H1 (cell line): ENCODE data around the gene STAU1. TPM values are rescaled to one million over a fixed set of nuclear protein-coding genes. Genes with fewer than 3 reads are reported as not detected.
"Not testable (repeated sequence)": the region's sequence is repeated elsewhere in the genome, so short reads cannot be mapped to it uniquely, and the experiment has no call there.

ENCODE experiments used
- CTCF ChIA-PET: fragments of 300-600 bp; sonication (Branson Sonifier 250); formaldehyde crosslinking; loops from one replicate; lab custom pipeline; 2021; ENCODE audit not compliant: partially characterized antibody; lab: Charles Lee
- POLR2A ChIA-PET: fragments of 300-600 bp; sonication (Branson Sonifier 250); formaldehyde crosslinking; loops from one replicate; lab custom pipeline; 2021; ENCODE audit warnings: inconsistent platforms; ENCODE audit not compliant: partially characterized antibody; lab: Charles Lee
- DNase-seq, 2 experiments: peaks; one replicate each; pipeline versions ENCODE4 v3.0.0 to v3.0.0-alpha.2; 2010 to 2022; ENCODE audit warnings: low spot score in 2 of 2, low read depth in 1 of 2, mixed read lengths in 1 of 2
- FAIRE-seq: peaks from 2 replicates; lab custom pipeline; 2011; peaks lifted over from hg19 to GRCh38; lab: Jason Lieb, UNC
- H2AFZ ChIP-seq: 2 replicates; pipeline ENCODE4 v1.8.1; 2012; ENCODE audit warnings: low read length, inconsistent platforms
- H2AK5ac ChIP-seq: 2 replicates; pipeline ENCODE4 v1.6.1; 2013; ENCODE audit warnings: low read depth, low read length
- H2BK120ac ChIP-seq: replicated peaks from 2 replicates; pipeline ENCODE3; 2013; ENCODE audit warnings: low read depth, low read length, inconsistent platforms
- H2BK12ac ChIP-seq: 2 replicates; pipeline ENCODE4 v1.6.1; 2013; ENCODE audit warnings: low read depth, low read length
- H2BK15ac ChIP-seq: 2 replicates; pipeline ENCODE4 v1.6.1; 2013; ENCODE audit warnings: low read length
- H2BK20ac ChIP-seq: 2 replicates; pipeline ENCODE4 v1.6.1; 2013; ENCODE audit warnings: low read length
- H2BK5ac ChIP-seq: 2 replicates; pipeline ENCODE4 v1.6.1; 2013; ENCODE audit warnings: low read depth, low read length
- H3K14ac ChIP-seq: 2 replicates; pipeline ENCODE4 v1.6.1; 2013; ENCODE audit warnings: inconsistent platforms; ENCODE audit not compliant: insufficient read length
- H3K18ac ChIP-seq: 2 replicates; pipeline ENCODE4 v1.6.1; 2013; ENCODE audit warnings: low read length; ENCODE audit errors: extremely low read depth
- H3K23ac ChIP-seq: 2 replicates; pipeline ENCODE4 v1.6.1; 2013; ENCODE audit warnings: inconsistent platforms; ENCODE audit not compliant: insufficient read length
- H3K23me2 ChIP-seq: 2 replicates; pipeline ENCODE4 v1.6.1; 2013; ENCODE audit warnings: low read depth, low read length
- H3K27ac ChIP-seq: 2 replicates; pipeline ENCODE4 v1.6.1; 2011; ENCODE audit warnings: low read depth, low read length, inconsistent platforms
- H3K27me3 ChIP-seq, 4 experiments: replicated peaks in 1 of 4; 1 replicate in 1 of 4; 2 replicates in 3 of 4; pipeline versions ENCODE4 v1.6.1 to v1.8.1; 2011 to 2013; ENCODE audit warnings: low read length in 3 of 4, mild to moderate bottlenecking in 3 of 4, inconsistent platforms in 2 of 4, mixed read lengths in 2 of 4, moderate library complexity in 1 of 4; ENCODE audit not compliant: control insufficient read depth in 3 of 4, insufficient read depth in 3 of 4; ENCODE audit errors: extremely low read depth in 1 of 4
- H3K36me3 ChIP-seq, 4 experiments: 2 replicates each; pipeline versions ENCODE4 v1.6.1 to v1.8.1; 2011 to 2013; ENCODE audit warnings: mild to moderate bottlenecking in 4 of 4, low read length in 3 of 4, moderate library complexity in 2 of 4, control low read depth in 1 of 4, inconsistent platforms in 1 of 4; ENCODE audit not compliant: insufficient read depth in 4 of 4, control insufficient read depth in 2 of 4
- H3K4ac ChIP-seq: replicated peaks from 2 replicates; pipeline ENCODE3; 2013; ENCODE audit warnings: low read length, low read depth, mixed read lengths, inconsistent platforms; ENCODE audit not compliant: insufficient read length
- H3K4me1 ChIP-seq, 4 experiments: replicated peaks in 1 of 4; 1 replicate in 1 of 4; 2 replicates in 3 of 4; pipeline versions ENCODE4 v1.6.1 to v1.8.1; 2011 to 2013; ENCODE audit warnings: low read length in 3 of 4, inconsistent platforms in 2 of 4, mixed read lengths in 1 of 4; ENCODE audit not compliant: insufficient read depth in 4 of 4, control insufficient read depth in 3 of 4
- H3K4me2 ChIP-seq, 2 experiments: 2 replicates each; pipeline versions ENCODE4 v1.6.1 to v1.8.1; 2011 to 2013; ENCODE audit warnings: low read depth in 2 of 2, low read length in 2 of 2, control low read depth in 1 of 2, inconsistent platforms in 1 of 2, mild to moderate bottlenecking in 1 of 2; ENCODE audit not compliant: insufficient read depth in 1 of 2
- H3K4me3 ChIP-seq, 4 experiments: fragments of 200-600, 300-600 bp in 1 of 4; sonication (generic), shearing (Covaris generic), sonication (Bioruptor Twin) in 1 of 4; 2 replicates each; pipeline versions ENCODE4 v1.5.1 to v1.8.1; 2011 to 2016; ENCODE audit warnings: low read length in 4 of 4, low read depth in 3 of 4, control low read depth in 2 of 4, inconsistent platforms in 2 of 4, mild to moderate bottlenecking in 2 of 4, mixed read lengths in 1 of 4, moderate library complexity in 1 of 4; ENCODE audit not compliant: insufficient read depth in 2 of 4; ENCODE audit errors: extremely low read depth in 1 of 4
- H3K56ac ChIP-seq: replicated peaks from 2 replicates; pipeline ENCODE3; 2013; ENCODE audit warnings: low read depth, mild to moderate bottlenecking, mixed read lengths, low read length, inconsistent platforms; ENCODE audit not compliant: insufficient read length
- H3K79me1 ChIP-seq: 2 replicates; pipeline ENCODE4 v1.6.1; 2013; ENCODE audit warnings: low read depth, low read length, control low read depth
- H3K79me2 ChIP-seq, 2 experiments: 2 replicates each; pipeline versions ENCODE4 v1.6.1 to v1.8.1; 2012 to 2013; ENCODE audit warnings: low read length in 2 of 2, mild to moderate bottlenecking in 2 of 2, inconsistent platforms in 1 of 2; ENCODE audit not compliant: insufficient read depth in 2 of 2, control insufficient read depth in 1 of 2
- H3K9ac ChIP-seq, 4 experiments: replicated peaks in 1 of 4; 1 replicate in 1 of 4; 2 replicates in 3 of 4; pipeline versions ENCODE4 v1.6.1 to v1.8.1; 2011 to 2013; ENCODE audit warnings: low read depth in 3 of 4, low read length in 3 of 4, control low read depth in 2 of 4, mild to moderate bottlenecking in 2 of 4, moderate library complexity in 2 of 4, inconsistent platforms in 1 of 4; ENCODE audit errors: extremely low read depth in 1 of 4
- H3K9me3 ChIP-seq, 2 experiments: 2 replicates each; pipeline versions ENCODE4 v1.6.1 to v1.8.1; 2012 to 2013; ENCODE audit warnings: mild to moderate bottlenecking in 2 of 2, moderate library complexity in 2 of 2, control low read depth in 1 of 2, inconsistent platforms in 1 of 2, low read depth in 1 of 2, low read length in 1 of 2, mixed read lengths in 1 of 2; ENCODE audit not compliant: insufficient read depth in 2 of 2
- H4K20me1 ChIP-seq, 2 experiments: replicated peaks in 1 of 2; 2 replicates each; pipeline versions ENCODE3 to v1.8.1; 2011 to 2013; ENCODE audit warnings: inconsistent platforms in 2 of 2, low read length in 2 of 2, mild to moderate bottlenecking in 1 of 2; ENCODE audit not compliant: insufficient read depth in 2 of 2, control insufficient read depth in 1 of 2
- H4K5ac ChIP-seq: 2 replicates; pipeline ENCODE4 v1.6.1; 2013; ENCODE audit warnings: low read length, low read depth, mixed read lengths, inconsistent platforms; ENCODE audit not compliant: insufficient read length
- H4K8ac ChIP-seq: 2 replicates; pipeline ENCODE4 v1.8.0; 2013; ENCODE audit warnings: mild to moderate bottlenecking, moderate library complexity, low read length, inconsistent platforms; ENCODE audit not compliant: insufficient read depth; ENCODE audit errors: extremely low read depth
- H4K91ac ChIP-seq: replicated peaks from 2 replicates; pipeline ENCODE3; 2013; ENCODE audit warnings: low read length, mixed read lengths, inconsistent platforms; ENCODE audit not compliant: insufficient read length
- NRF1 ChIP-seq: IDR thresholded peaks from 2 replicates; pipeline ENCODE4 v1.6.1; 2011; ENCODE audit warnings: mild to moderate bottlenecking, low read depth, low read length, improper control_type of control experiment
- RXRA ChIP-seq: IDR thresholded peaks from 2 replicates; pipeline ENCODE4 v1.6.1; 2011; ENCODE audit warnings: low read depth, mild to moderate bottlenecking, low read length, moderate library complexity; ENCODE audit not compliant: insufficient read depth
- WGBS, 2 experiments: shearing (Covaris generic) in 1 of 2; methylation state at CpG; one replicate each; pipeline versions ENCODE4 v1.1.6 to v1.1.7; 2013 to 2015; ENCODE audit warnings: low lambda C conversion rate in 2 of 2, mixed read lengths in 2 of 2, inconsistent platforms in 1 of 2, low coverage in 1 of 2, missing lambda C conversion rate in 1 of 2; ENCODE audit not compliant: insufficient replicate concordance in 2 of 2, insufficient coverage in 1 of 2, insufficient read length in 1 of 2; ENCODE audit errors: extremely low coverage in 1 of 2, missing lambda C conversion rate in 1 of 2; 5-methylcytosine and 5-hydroxymethylcytosine counted together
- polyA plus RNA-seq, 7 experiments: library from polyadenylated mRNA; depleted of rRNA in 3 of 7; stranded (reverse) in 5 of 7; unstranded in 2 of 7; fragments of >200 nt in 5 of 7; fragments of 200-250 nt in 2 of 7; gene quantifications; 1 replicate in 5 of 7; 2 replicates in 1 of 7; 4 replicates in 1 of 7; pipeline versions ENCODE4 v1.2.1 to v1.2.3, GENCODE V29; 2011 to 2013; ENCODE audit warnings: missing spikeins in 2 of 7, mixed read lengths in 2 of 7
- total RNA-seq: library from RNA; stranded (reverse); fragmentation: NEBNext Ultra II Directional; extraction: Animal tissue kit (Norgen Biotek cat#: 25700); gene quantifications from 2 replicates; pipeline ENCODE4 v1.2.1, GENCODE V29; 2021
- TF ChIP-seq, protein P1 (sequence below): IDR thresholded peaks from 2 replicates; pipeline ENCODE4 v1.6.1; 2012; ENCODE audit warnings: low read length, inconsistent platforms

Gene STAU1
- total and polyA plus RNA-seq, 2 of the 8 experiments (the other 6 are each of a cell fraction or from before 2014, with no cell fraction given) = 41.4 to 107 TPM

DNA sequence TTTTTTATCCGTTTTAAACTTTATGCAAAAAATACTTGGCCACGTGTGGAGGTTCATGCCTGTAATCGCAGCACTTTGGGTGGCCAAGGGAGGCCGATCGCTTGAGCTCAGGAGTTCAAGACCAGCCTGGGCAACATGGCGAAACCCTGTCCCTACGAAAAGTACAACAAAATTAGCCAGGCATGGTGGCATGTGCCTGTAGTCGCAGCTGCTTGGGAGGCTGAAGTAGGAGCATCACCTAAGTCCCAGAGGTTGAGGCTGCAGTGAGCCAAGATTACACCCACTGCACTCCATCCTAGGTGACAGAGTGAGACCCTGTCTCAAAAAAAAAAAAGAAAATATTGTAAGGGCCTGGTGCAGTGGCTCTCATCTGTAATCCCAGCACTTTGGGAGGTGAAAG, 97.0 kb downstream of the STAU1 start (continued):
- TF ChIP-seq, protein P1, sequence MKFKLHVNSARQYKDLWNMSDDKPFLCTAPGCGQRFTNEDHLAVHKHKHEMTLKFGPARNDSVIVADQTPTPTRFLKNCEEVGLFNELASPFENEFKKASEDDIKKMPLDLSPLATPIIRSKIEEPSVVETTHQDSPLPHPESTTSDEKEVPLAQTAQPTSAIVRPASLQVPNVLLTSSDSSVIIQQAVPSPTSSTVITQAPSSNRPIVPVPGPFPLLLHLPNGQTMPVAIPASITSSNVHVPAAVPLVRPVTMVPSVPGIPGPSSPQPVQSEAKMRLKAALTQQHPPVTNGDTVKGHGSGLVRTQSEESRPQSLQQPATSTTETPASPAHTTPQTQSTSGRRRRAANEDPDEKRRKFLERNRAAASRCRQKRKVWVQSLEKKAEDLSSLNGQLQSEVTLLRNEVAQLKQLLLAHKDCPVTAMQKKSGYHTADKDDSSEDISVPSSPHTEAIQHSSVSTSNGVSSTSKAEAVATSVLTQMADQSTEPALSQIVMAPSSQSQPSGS = no peak
- TF ChIP-seq RXRA = no peak
- TF ChIP-seq NRF1 = no peak

DNA sequence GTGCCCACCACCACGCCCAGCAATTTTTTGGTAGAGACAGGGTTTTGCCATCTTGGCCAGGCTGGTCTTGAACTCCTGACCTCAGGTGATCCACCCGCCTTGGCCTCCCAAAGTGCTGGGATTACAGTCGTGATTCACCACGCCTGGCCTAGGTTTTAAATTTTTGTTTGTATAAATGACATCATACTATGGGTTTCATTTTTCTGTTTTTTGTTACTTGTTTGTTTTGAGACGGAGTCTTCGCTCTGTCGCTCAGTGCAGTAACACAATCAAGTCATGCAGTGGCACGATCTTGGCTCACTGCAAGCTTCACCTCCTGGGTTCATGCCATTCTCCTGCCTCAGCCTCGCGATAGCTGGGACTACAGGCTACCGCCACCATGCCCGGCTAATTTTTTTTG, 105.8 kb downstream of the STAU1 start:
- H3K4me1 ChIP-seq, DNase-seq, H2BK20ac ChIP-seq, H4K5ac ChIP-seq, H3K14ac ChIP-seq, H2BK12ac ChIP-seq, H3K27me3 ChIP-seq, FAIRE-seq, H3K4me3 ChIP-seq, H3K56ac ChIP-seq, H3K79me2 ChIP-seq, H3K27ac ChIP-seq, H3K23ac ChIP-seq, H3K23me2 ChIP-seq, H3K4me2 ChIP-seq, H2AK5ac ChIP-seq, H2AFZ ChIP-seq, H3K9me3 ChIP-seq, H2BK15ac ChIP-seq, H3K4ac ChIP-seq, H3K79me1 ChIP-seq, H4K20me1 ChIP-seq, H2BK5ac ChIP-seq, H3K18ac ChIP-seq, H4K8ac ChIP-seq, H3K9ac ChIP-seq, H2BK120ac ChIP-seq, H4K91ac ChIP-seq: not testable (repeated sequence)
- ChIA-PET CTCF (interaction anchor here (0.7 kb wide), 1 partner anchor 22 kb away, joined by 3 read pairs; no protein-coding TSS in a partner anchor), POLR2A (interaction anchor here (1.6 to 2.1 kb wide), 2 partner anchors 19 to 31 kb away, joined by 3 to 6 read pairs; no protein-coding TSS in a partner anchor)
- WGBS, 2 experiments = 93% methylated on average over 12 of the region's 12 CpGs; no CpG with 5 or more reads in 1 of the 2 experiments
- peaks cover 41 to 99% (median 78%) of the 10 kb centered on the region in 4 experiments for H3K36me3 ChIP-seq
